ENCODE results near the gene F13A1. TPM values are rescaled to one million over a fixed set of nuclear protein-coding genes. Genes with fewer than 3 reads are reported as not detected.

F13A1 gene
- total RNA-seq, 2 donors from 2014 or later, result not detected

- DNase-seq (ENCODE audit: low spot score) (no peak), ATAC-seq (no peak)
- H3K4me3 Mint-ChIP-seq, result no peak overlapping the region
- H3K27ac Mint-ChIP-seq, result no peak overlapping the region
- no peaks in the 10 kb centered on the region for H3K9me3 Mint-ChIP-seq
- no peaks in the 10 kb centered on the region for H3K36me3 Mint-ChIP-seq
- peaks cover 17 to 26% of the 10 kb centered on the region in 2 donors for H3K27me3 Mint-ChIP-seq
- H3K4me1 Mint-ChIP-seq (ENCODE audit: low read depth in 2 of 2), result no peaks in the 10 kb centered on the region
These were observed 13.0 kb upstream of the F13A1 start for GRCh38 chr6:6333501-6333900.

GRCh38 chr6:6332811-6333244, 12.4 kb upstream of the F13A1 start:
- DNase-seq (ENCODE audit: low spot score) (no peak), ATAC-seq (no peak)
- Mint-ChIP-seq H3K4me1 (ENCODE audit: low read depth in 2 of 2) (no peaks in the 10 kb centered on the region), H3K4me3 (no peak overlapping the region), H3K9me3 (no peaks in the 10 kb centered on the region), H3K36me3 (no peaks in the 10 kb centered on the region), H3K27me3 (peaks cover 17 to 26% of the 10 kb centered on the region in 2 donors), H3K27ac (no peak overlapping the region)

- H3K4me3 Mint-ChIP-seq, result no peak overlapping the region
- no peaks in the 10 kb centered on the region for H3K9me3 Mint-ChIP-seq
- no peak overlapping the region for H3K27ac Mint-ChIP-seq
- no peaks in the 10 kb centered on the region for H3K4me1 Mint-ChIP-seq (ENCODE audit: low read depth in 2 of 2)
- no peaks in the 10 kb centered on the region for H3K36me3 Mint-ChIP-seq
- DNase-seq (ENCODE audit: low spot score) (no peak), ATAC-seq (no peak)
- H3K27me3 Mint-ChIP-seq, result peaks cover 17 to 18% of the 10 kb centered on the region in 2 donors
These were observed 11.6 kb upstream of the F13A1 start for GRCh38 chr6:6331946-6332601.

GRCh38 chr6:6331393-6331792, 10.9 kb upstream of the F13A1 start:
- H3K4me1 Mint-ChIP-seq (ENCODE audit: low read depth in 2 of 2), result no peaks in the 10 kb centered on the region
- no peak overlapping the region for H3K27ac Mint-ChIP-seq
- peaks cover 16% of the 10 kb centered on the region in 2 donors for H3K27me3 Mint-ChIP-seq
- ATAC-seq, result no peak
- H3K9me3 Mint-ChIP-seq, result no peaks in the 10 kb centered on the region
- H3K4me3 Mint-ChIP-seq, result no peak overlapping the region
- no peaks in the 10 kb centered on the region for H3K36me3 Mint-ChIP-seq
- no peak for DNase-seq (ENCODE audit: low spot score)

GRCh38 chr6:6330407-6330806, 9.9 kb upstream of the F13A1 start:
- Mint-ChIP-seq H3K4me3 (no peak overlapping the region), H3K27ac (no peak overlapping the region), H3K27me3 (peaks cover 17 to 23% of the 10 kb centered on the region in 2 donors), H3K9me3 (no peaks in the 10 kb centered on the region), H3K4me1 (ENCODE audit: low read depth in 2 of 2) (no peaks in the 10 kb centered on the region), H3K36me3 (no peaks in the 10 kb centered on the region)
- no peak for DNase-seq (ENCODE audit: low spot score)
- no peak for ATAC-seq

- DNase-seq (ENCODE audit: low spot score) (no peak), ATAC-seq (no peak)
- Mint-ChIP-seq H3K4me1 (ENCODE audit: low read depth in 2 of 2) (no peaks in the 10 kb centered on the region), H3K27me3 (peaks cover 10 to 32% of the 10 kb centered on the region in 2 donors), H3K36me3 (no peaks in the 10 kb centered on the region), H3K9me3 (no peaks in the 10 kb centered on the region), H3K4me3 (no peak overlapping the region), H3K27ac (no peak overlapping the region)
These were observed 8.0 kb upstream of the F13A1 start for GRCh38 chr6:6328451-6328850.

- ATAC-seq (no peak), DNase-seq (ENCODE audit: low spot score) (no peak)
- no peaks in the 10 kb centered on the region for H3K36me3 Mint-ChIP-seq
- H3K27me3 Mint-ChIP-seq, result peaks cover 33 to 61% of the 10 kb centered on the region in 2 donors
- H3K4me3 Mint-ChIP-seq, result no peak overlapping the region
- no peaks in the 10 kb centered on the region for H3K9me3 Mint-ChIP-seq
- no peak overlapping the region for H3K27ac Mint-ChIP-seq
- no peaks in the 10 kb centered on the region for H3K4me1 Mint-ChIP-seq (ENCODE audit: low read depth in 2 of 2)
These were observed 2.9 kb upstream of the F13A1 start for GRCh38 chr6:6323352-6323751.

GRCh38 chr6:6320901-6321300, 439 bp upstream of the F13A1 start:
- H3K27ac Mint-ChIP-seq, result no peak overlapping the region
- no peak overlapping the region for H3K4me3 Mint-ChIP-seq
- DNase-seq (ENCODE audit: low spot score), result no peak
- no peak for ATAC-seq
- no peaks in the 10 kb centered on the region for H3K4me1 Mint-ChIP-seq (ENCODE audit: low read depth in 2 of 2)
- peaks cover 35 to 67% of the 10 kb centered on the region in 2 donors for H3K27me3 Mint-ChIP-seq
- no peaks in the 10 kb centered on the region for H3K9me3 Mint-ChIP-seq
- no peaks in the 10 kb centered on the region for H3K36me3 Mint-ChIP-seq

- DNase-seq (ENCODE audit: low spot score) (no peak), ATAC-seq (no peak)
- Mint-ChIP-seq H3K4me1 (ENCODE audit: low read depth in 2 of 2) (no peaks in the 10 kb centered on the region), H3K27me3 (peaks cover 40 to 59% of the 10 kb centered on the region in 2 donors), H3K4me3 (no peak overlapping the region), H3K9me3 (no peaks in the 10 kb centered on the region), H3K27ac (no peak overlapping the region), H3K36me3 (no peaks in the 10 kb centered on the region)
These were observed 2.4 kb downstream of the F13A1 start for GRCh38 chr6:6317825-6318733.

- H3K27me3 Mint-ChIP-seq, result peaks cover 36 to 52% of the 10 kb centered on the region in 2 donors
- no peaks in the 10 kb centered on the region for H3K9me3 Mint-ChIP-seq
- no peaks in the 10 kb centered on the region for H3K36me3 Mint-ChIP-seq
- no peak overlapping the region for H3K4me3 Mint-ChIP-seq
- no peak for ATAC-seq
- no peaks in the 10 kb centered on the region for H3K4me1 Mint-ChIP-seq (ENCODE audit: low read depth in 2 of 2)
- H3K27ac Mint-ChIP-seq, result no peak overlapping the region
- DNase-seq (ENCODE audit: low spot score), result no peak
These were observed 3.1 kb downstream of the F13A1 start for GRCh38 chr6:6317386-6317785.

GRCh38 chr6:6315660-6316059, 4.8 kb downstream of the F13A1 start:
- H3K4me3 Mint-ChIP-seq, result no peak overlapping the region
- no peaks in the 10 kb centered on the region for H3K4me1 Mint-ChIP-seq (ENCODE audit: low read depth in 2 of 2)
- H3K27ac Mint-ChIP-seq, result no peak overlapping the region
- no peak for DNase-seq (ENCODE audit: low spot score)
- ATAC-seq, result no peak
- peaks cover 30 to 46% of the 10 kb centered on the region in 2 donors for H3K27me3 Mint-ChIP-seq
- no peaks in the 10 kb centered on the region for H3K9me3 Mint-ChIP-seq
- no peaks in the 10 kb centered on the region for H3K36me3 Mint-ChIP-seq

GRCh38 chr6:6314596-6314995, 5.9 kb downstream of the F13A1 start:
- Mint-ChIP-seq H3K27me3 (peaks cover 27 to 42% of the 10 kb centered on the region in 2 donors), H3K27ac (no peak overlapping the region), H3K4me3 (no peak overlapping the region), H3K9me3 (no peaks in the 10 kb centered on the region), H3K4me1 (ENCODE audit: low read depth in 2 of 2) (no peaks in the 10 kb centered on the region), H3K36me3 (no peaks in the 10 kb centered on the region)
- ATAC-seq (no peak), DNase-seq (ENCODE audit: low spot score) (no peak)

GRCh38 chr6:6312901-6313441, 7.5 kb downstream of the F13A1 start:
- Mint-ChIP-seq H3K36me3 (no peaks in the 10 kb centered on the region), H3K4me3 (no peak overlapping the region), H3K27ac (no peak overlapping the region), H3K4me1 (ENCODE audit: low read depth in 2 of 2) (no peaks in the 10 kb centered on the region), H3K27me3 (peaks cover 20 to 38% of the 10 kb centered on the region in 2 donors), H3K9me3 (no peaks in the 10 kb centered on the region)
- DNase-seq (ENCODE audit: low spot score) (no peak), ATAC-seq (no peak)

- no peak overlapping the region for H3K27ac Mint-ChIP-seq
- H3K27me3 Mint-ChIP-seq, result peaks cover 8 to 15% of the 10 kb centered on the region in 2 donors
- no peaks in the 10 kb centered on the region for H3K4me1 Mint-ChIP-seq (ENCODE audit: low read depth in 2 of 2)
- H3K4me3 Mint-ChIP-seq, result no peak overlapping the region
- DNase-seq (ENCODE audit: low spot score) (no peak), ATAC-seq (no peak)
- no peaks in the 10 kb centered on the region for H3K9me3 Mint-ChIP-seq
- H3K36me3 Mint-ChIP-seq, result no peaks in the 10 kb centered on the region
These were observed 14.9 kb downstream of the F13A1 start for GRCh38 chr6:6305575-6305974.
